Activated CD4-positive, CD25-positive, alpha-beta regulatory T cell (primary cell): ENCODE measurements around the gene CBFA2T2.

Experiments
- DNase-seq, 4 experiments: peaks; one replicate each; lab custom pipeline; 2025; lab: John Stamatoyannopoulos, UW

The CBFA2T2 gene

DNA sequence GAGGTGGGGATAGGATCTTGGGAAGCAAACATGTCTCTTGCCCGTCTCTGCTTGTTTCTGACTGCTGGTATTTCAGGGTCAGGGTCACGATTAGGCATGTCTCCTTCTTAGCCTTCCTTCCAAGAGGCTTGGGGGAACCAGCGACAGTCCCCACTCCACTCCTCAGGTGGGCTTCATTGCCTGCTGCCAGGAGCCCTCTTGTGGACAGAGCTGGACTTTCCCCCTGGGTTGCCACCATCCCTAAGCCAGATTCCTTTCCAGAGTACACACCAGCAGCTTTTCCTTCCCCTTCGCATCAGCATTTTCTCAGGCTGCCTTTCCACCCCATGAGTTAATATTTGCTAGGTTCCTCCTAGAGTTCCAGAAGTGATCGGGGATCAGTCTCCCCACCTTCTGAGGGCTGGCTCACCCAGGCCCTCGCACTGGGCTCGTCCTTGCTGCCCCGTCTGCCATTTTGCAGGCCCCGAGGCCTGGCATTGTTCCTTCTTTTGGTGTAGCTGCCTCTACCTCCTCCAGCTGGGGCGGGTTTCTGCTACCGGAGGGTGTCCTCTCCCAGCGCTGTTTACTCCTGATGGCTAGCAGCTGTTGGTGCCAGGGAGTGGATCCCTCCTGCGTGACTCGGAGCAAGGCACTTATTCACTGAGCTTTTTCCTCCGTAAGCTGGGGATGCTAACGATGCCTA, 163.5 kb downstream of the CBFA2T2 start:
- DNase-seq: no peak

DNA sequence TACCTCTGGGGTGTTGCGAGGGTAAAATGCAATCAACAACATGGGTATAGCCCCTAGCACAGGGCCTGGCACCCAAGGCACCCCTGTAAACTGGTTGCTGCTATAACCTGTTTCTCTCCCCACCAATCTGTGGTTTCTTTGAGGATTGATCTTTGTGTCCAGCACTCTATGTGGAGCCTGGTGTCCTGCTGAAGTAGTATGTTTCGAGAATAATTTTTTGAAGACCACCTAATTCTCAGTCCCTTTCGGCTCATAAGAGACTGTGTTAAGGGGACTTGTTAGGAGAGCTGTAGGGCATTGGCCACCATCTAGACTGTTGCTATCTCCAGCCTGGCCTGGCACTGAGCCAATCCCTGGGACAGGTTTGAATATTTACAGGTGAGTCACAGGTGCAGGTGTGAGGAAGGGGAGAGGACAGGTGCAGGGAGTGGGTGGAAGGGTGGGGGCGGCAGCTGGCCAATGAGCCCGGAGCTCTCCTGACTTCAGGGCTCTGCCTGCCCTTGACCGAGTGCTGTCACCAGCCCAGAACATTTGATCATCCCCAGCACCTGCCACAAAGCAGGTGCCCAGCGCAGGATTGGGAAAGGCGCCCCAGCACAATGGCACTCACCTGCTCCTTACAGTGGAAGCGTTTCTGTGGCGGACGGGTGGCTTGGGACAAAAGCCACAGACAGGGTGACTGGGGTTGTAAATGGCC, 164.2 kb downstream of the CBFA2T2 start:
- DNase-seq: no peak

DNA sequence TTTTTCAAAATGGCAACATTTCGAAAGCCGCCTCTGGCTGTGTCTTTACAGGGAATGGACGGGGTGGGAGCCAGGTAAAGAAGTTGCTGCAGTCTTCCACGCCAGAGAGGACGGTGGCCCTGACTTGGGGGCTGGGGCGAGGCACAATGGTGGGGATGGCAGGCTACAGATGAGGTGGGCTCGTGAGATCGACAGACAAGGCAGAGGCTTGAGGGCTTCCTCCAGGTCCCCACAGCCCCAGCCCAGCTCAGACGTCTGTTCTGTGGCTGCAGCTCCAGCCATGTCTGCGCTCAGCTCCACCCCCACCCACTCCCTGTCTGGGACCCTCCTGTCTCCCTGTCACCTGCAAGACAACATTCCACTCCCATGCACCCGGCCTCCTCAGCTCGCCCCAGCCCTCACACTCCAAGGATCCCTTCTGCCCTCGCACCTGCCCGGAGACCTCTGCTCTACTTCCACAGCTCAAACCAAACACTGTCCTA, 164.8 kb downstream of the CBFA2T2 start:
- DNase-seq: no peak

DNA sequence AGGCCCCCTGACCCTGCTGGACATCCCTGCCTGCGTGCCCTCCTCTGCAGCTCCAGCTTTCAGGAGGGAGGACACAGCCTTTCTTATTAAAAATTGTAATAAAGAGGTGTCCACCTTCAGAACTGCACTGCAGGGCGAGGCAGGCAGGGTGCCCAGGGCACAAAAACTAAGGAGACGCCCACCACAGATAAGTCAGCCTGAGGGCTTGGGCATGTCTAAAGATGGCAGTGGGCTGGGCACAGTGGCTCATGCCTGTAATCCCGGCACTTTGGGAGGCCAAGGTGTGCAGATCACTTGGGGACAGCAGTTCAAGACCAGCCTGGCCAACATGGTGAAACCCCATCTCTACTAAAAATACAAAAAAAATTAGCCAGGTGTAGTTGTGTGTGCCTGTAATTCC, 165.3 kb downstream of the CBFA2T2 start:
- no peak for DNase-seq

DNA sequence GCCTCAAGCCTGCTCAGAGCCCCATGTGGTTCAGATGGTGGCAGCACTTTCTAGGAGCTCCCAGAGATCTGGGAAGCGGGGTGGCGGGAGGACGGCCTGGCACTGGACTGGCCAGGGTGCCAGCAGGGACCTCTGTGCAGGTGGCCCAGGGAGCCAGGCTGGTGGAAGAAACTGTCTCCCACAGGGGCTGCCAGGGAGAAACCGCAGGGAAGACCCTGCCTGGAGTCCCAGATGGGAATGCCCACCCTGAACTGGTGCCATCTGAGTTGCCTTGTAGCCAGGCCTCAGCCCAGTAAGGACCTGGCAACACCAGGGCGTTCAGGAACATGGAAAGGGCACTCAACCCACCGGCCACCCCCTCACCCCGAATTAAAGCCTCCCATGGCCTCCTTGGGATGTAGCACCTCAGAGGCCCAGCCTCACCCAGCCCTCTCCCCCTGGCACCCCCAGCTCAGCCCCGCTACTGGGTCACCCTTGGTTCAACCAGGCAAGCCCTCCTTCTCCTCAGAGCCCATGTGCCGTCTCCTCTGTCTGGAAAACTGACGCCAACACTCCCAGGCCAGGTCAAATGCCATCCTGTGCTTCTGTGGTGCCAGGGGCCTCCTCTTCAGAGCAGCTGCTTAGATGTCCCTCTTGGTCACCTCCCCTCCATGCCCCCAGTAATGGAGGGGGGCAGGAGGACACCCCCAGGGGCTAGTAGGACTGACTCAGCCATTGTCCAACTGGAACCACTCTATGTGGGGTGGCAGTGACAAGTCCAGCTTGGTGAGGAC, 166.3 kb downstream of the CBFA2T2 start:
- no peak for DNase-seq

DNA sequence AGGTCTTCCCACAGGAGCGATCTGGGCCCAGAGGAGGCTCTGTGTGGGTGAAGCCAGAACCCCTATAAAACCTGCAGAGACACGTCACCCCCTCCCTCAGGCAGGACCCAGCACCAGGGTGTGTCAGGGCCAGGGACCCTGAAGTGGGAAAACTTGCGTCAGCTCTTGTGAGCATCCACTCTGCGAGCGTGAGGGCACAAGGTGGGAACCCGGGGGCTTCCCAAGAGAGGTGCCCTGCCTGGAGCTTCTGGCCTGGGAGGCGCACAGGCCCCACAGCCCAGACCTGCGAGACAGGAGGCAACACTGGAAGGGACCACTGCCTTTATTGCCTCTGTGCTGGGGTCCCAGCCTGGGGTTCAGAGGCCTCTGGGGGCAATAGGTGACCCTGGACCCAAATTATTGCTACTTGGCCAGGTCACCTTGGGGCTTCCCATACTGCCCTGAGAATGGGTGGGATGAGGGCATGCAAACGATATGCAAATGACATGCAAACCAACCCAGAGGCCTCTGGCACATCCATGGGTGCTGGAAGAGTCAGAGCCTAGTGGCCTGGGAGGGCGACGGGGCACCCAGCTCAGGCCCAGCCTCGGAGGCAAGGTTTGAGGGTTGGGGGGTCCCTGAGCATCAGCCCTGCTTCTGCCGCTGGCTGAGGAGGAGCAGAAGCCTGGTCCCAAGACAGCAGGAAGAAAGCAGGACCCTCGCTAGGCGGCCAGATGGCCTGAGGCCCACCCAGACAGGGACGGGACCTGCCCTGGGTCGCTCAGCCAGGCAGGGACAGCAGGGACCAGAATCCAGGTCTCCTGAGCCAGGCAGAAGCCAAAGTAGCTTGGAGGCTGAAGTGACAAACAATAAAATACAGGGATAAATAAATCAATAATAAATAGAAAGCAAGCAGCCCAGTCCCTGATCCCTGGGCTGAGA, 167.1 kb downstream of the CBFA2T2 start:
- DNase-seq: no peak

DNA sequence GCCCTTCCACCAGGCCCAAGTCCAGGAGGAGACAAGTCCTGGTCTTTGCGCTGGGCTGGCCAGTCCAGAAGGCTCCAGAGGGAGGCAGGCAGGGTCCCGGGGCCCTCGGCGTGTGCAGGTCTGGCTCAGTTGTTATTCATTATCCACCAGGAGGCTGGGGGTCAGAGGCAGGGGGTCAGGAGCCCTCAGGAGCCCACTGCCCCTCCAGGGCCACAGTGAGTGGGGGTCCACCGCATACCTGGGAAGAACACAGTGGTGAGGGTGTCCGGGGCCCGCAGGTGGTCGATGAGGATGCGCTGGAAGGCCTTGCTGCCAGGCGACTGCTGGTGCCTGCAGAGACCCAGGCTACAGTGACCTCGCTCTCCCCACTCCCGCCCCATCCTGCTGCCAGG, 167.8 kb downstream of the CBFA2T2 start:
- DNase-seq: no peak

DNA sequence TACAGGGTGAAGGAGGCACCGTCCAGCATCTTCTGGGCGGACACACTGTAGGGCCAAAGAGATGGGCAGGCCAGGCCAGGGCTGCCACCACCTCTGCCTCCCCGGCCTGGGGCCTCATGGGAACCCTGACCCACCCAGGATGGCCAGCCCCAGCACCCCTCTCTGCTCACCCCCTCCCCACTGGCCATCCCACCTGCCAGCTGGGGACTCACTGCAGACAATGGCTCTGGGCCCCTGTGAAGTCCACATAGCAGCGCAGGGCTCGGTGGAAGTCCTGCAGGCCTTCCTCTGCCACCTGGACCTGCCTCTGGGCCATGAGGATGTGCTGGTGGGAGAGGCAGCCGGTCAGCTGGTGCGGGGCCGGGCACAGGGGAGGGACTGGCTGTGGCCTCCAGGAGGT, 168.6 kb downstream of the CBFA2T2 start:
- DNase-seq: no peak

DNA sequence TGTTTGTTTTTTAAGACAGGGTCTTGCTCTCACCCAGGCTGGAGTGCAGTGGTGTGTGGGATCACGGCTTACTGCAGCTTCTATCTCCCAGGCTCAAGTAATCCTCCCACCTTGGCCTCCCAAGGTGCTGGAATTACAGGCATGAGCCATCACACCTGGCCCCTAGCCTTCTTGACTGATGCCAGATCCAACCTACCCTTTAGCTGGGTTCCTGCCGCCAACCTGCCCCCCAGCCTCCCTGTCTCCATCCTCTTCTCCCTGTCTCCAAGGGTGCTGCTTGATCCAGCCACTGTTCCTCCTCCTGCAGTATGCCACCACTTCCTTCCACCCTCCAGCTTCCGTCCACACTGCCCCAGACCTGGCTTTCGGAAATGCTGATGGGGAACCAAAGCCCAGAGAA, 169.0 kb downstream of the CBFA2T2 start:
- no peak for DNase-seq

DNA sequence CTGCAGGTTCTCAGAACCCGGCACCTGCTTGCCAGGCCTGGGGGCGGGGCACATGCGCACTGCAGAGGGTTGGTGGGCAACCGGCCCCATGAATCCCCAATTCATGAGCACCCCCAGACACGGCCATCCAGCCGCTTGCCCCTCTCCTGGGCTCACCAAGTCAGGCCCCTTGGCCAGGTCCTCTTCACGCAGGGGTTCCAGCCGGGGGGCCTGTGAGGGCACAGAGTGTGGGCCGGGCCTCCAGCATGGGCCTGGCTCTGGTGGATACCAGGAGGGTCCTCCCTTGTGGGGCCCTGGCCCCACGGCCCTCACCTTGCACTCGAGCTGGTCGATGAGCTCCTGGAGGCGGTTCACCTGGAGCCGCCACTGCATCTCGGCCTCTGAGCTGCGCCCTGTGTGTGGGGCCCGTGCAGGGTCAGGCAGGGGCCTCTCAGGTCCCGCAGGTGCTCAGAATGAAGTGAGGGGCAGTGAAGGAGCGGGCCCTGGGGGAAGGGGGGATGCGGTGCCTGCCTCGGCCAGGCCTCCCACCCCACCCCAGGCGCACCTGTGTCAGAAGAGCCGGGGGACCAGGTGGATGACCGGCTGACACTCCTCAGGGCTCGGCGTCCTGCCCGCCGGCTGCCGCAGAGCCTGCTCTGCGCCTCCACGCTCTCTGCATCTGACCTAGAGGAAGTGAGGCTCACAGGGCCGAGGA, 169.6 kb downstream of the CBFA2T2 start:
- DNase-seq: no peak

DNA sequence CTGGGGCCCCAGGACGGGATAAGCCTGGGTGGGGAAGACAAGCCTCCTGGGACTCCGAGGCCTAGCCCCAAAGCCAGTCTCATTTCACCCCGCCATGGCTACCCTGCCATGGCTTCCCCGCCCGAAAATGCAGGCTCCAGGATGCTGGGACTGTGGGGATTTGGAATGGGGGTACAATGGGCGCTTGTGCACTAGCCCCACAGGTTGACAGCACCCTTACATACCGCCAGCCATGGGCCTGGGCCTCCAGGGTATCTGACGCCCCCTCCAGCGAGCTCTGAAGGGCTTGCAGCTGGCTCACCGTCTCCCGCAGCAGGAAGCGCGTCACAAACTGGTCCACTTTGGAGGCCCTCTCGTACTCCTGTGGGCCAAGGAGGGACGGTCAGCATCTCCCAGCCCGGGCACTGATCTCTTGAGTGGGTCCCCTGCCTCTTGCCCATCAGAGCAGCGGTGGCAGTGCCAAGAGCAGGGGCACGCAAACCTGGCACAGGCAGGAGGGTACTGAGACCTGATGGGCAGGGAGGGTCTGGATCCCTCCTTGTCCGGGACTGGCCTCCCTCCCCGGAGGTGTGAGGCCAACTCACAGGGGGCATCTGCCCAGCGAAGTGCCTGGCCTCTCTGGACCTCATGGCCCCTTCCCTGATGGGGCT, 170.3 kb downstream of the CBFA2T2 start:
- DNase-seq: no peak

DNA sequence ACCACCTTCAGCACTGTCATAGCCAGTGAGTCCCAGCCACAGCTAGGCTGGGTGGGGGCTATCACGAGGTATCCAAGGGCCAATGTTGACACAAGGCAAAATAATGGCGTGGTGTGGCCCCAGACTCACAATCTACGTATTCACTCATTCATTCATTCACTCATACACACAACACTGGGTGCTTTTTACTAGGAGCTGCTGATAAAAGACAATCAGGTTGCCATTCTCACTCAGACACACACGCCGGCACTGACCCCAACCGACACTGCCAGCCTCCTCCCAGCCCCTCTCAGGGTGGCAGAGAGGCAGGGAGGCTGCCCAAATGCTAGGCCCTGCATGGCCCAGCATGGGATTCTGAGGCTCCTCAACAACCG, 170.8 kb downstream of the CBFA2T2 start:
- no peak for DNase-seq

DNA sequence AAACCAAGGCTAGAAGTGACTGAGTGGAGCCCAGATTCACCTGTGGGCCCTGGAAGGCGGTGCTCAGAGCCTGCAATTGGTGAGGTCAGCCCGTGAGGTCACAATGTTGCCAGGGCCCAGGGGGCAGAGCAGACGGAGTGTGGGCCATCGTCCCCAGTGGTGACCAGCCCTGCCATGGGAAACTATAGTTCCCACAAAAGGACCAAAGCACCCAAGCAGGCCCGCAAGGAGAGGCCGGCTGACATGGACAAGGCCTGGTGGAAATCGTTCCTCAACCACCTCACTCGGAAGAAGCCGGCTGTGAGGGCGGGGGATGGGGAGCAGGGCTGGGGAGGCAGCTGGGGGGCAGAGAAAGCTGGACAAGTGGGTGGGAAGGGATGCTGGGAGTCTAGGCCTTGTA, 172.3 kb downstream of the CBFA2T2 start, which contains the start of gene C20orf144:
TSS of gene C20orf144 (plus strand) at position 156 of the 400 bp plus-strand sequence. CDS start at position 175, 19 bp downstream.
- no peak for DNase-seq

DNA sequence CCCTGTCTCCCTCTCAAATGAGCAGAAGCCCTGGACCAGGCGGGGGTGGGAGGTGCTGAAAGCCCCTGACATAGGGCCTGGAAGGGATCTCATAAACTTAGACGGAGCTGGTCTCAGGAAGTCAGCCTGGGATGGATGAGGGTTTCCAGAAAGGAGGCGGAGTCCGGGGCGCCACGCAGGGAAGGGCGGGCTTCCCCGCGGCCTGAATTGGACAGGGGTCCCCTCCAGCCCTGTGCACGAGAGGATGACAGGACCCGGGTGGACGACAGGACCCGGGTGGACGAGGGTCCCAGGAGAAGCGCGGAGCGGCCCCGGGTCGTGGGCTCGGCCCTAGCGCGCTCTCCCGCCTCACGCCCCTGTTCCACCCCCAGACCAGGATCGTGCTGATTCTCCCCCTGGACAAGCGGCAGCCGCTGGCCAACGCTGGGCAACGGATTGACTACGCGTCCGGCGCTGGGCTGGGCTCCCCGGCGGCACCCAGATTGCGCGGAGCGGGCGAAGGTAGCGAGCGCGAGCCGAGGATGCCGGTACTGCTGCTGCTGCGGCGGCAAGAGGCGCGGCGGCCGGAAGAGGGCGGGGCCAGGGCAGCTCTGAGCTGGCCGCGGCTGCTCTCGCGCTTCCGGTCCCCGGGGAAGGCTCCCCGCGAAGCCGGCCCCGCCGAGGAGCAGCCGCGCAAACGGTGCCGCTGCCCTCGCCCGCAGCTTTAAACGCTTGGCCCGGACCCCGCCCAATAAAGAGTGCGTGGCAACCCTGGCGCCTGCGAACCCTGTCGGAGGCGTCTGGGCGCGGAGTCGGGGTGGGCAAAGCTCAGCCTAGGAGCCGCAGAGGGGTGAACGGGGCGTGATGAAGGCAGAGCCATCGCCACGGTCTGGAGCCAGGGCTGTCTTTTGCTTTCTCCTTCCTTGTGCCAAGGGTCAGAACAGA, 173.5 kb downstream of the CBFA2T2 start:
- peak; percentile 60 to 83 (median 74) for DNase-seq

DNA sequence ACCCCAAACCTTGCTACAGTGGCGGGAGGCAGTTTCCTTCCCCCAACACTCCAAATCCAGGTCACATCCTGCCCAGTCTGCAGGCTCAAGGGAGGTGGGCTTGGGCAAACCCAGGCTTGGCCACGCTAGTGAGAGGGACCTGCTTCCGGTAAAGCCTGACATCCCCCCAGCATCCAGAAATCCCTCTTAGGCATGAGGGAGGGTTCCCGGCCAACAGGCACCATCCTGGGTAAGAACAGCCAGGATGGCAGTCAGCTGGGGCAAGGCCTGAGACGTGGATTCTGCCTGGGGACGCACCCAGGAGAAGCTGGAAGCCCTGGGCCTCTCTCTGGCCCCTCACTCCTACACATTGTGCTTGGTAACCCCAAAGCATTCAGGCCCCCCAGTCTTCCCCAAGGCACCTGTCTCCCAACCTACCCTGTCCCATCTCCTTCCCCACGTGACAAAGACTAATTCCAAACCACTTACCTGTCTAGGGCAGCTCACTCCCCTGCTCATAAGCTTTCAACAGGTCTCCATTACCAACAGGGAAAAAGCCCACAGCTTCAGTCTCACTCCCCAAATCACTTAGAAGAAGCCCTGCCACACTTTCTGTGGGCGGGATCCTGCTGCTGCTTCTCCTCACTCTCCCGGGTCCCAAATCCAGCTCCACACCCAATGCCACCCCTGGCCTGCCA, 174.3 kb downstream of the CBFA2T2 start:
- DNase-seq: no peak

DNA sequence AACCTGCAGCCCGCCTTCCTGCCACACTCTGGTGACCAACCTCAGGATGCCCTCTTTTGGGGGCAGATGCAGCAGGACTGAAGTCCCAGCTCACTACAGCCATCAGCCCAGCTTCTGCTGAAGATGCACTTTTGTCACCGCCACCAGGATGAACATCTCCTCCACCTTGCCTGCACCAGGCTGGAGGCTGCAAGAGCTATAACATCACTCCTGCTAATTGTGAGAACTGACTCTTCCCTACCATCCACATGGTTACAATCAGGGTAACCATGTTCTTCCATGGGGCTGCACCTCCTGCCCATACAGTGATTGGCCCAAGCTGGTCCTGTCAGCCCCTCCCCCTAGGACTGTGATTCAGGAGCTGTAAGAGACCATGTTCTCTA, 174.9 kb downstream of the CBFA2T2 start:
- DNase-seq: no peak

DNA sequence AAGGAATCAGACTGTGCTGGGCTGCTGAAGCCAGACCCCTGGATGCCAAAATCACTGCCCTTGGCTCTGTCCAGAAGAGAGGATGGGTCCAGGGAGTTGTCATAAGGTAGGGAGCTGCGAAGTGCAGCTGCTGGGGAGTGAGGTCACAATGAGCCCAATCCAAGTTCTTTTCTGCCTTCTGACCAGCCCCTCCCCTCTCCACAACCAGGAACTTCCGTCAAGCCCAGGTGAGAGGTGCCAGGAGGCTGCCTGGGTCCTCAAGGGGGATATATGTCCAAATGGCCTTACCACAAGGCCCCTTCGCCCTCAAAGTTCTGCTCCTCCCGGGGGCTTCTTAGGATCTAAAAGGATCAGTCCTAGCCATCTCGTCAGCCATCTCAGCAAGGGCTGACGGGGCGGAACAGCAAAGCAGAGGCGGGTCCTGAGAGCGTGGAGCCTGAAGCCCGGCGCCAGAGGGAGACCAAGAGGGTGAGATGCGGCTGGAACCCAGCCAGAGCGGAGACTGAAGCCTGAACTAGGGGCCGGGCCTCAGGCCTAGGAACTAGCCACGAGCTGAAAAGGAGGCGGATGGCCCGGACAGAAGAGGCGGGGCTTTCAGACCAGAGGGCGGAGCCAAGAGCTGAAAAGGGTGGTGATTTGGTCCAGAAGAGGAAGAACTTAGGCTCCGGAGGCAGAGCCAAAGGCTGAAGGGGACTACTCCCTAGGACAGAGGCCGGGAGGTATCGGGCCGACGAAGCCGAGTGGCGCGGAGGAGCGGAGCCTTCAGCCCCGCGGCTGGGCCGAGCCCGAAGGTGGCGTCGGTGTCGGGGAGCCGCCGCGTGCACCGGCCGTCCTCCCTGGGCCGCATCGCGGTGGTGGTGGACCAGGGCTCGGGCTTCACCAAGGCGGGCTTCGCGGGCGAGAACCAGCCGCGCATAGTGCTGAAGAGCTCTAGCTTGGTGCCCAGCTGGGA, 176.7 kb downstream of the CBFA2T2 start, which contains the start of gene ACTL10:
TSS of gene ACTL10 (plus strand) at position 651 of the 952 bp plus-strand sequence. CDS start 555 bp downstream, outside the sequence.
- DNase-seq: peak; percentile 42 to 71 (median 48)
